Activated CD4-positive, CD25-positive, alpha-beta regulatory T cell treated with anti-CD3 and anti-CD28 coated beads, Interleukin-2, amount 50 U/mL, for 24 hours (primary cell): Measurements from ENCODE around the gene SLC25A48.

Experiments
- ATAC-seq, 2 donors: fragments of 150-1000 bp; cut with Tn5 transposase; one replicate each; pipeline ENCODE4 v1.10.0; 2021; ENCODE audit warnings: mild to moderate bottlenecking in 1 of 2, moderate library complexity in 1 of 2

The SLC25A48 gene

DNA sequence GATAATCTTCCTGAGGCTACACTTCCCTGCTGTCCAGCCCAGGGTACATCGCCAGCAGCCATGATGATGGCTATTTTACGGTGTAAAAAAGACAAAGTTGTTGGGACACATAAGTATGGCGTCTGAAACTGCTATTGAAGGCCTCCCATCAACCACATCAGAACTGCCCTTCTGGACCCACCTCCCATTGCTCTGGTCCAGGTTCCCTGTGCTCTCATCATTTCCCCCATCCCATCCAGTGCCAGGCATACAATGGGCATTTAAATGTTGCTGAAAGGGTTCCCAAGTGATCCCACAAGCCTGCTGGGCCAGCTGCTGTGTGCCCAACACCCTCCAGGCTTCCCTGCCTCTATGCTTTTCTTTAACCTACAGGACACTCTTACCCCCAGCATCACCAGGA lies 50.6 kb downstream of the SLC25A48 start:
- no peak for ATAC-seq

DNA sequence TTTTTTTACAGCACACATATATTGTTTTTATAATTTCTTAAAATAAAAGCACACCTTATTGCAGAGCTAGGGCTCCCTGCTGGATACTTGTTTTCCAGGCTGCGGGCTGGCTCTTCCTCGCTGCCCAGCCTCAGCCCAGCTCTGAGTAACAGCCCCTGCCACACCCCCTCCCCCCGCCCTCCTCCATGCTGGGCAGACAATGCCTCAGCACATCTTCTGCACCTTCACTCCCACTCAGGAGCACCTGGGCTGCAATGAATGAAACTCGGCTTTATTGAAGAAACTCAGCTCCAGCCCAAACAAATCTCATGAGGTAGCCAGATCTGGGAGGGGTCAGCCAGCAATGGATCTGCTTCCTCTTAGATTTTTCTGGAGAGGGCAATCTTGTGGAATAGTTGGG lies 51.7 kb downstream of the SLC25A48 start:
- ATAC-seq: no peak

DNA sequence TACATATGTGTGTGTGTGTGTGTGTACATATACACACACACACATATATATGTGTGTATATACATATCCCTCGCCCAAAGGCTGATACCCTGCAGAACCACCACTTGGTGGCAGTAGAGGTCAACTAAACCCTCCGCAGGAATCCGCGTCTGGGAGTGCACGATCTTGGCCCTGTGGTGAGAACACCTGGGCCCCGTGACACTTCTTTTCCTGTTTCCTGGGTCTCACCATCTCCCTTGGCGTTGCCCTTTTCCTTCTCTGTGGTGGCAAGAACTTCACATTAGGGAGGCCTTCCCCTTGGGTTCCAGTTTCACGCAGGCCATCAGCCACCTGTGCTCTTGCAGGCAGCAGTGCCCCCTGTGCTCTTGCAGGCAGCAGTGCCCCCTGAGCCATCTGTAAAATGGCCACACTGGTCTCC lies 53.0 kb downstream of the SLC25A48 start:
- ATAC-seq: peak; percentile 72 to 74

DNA sequence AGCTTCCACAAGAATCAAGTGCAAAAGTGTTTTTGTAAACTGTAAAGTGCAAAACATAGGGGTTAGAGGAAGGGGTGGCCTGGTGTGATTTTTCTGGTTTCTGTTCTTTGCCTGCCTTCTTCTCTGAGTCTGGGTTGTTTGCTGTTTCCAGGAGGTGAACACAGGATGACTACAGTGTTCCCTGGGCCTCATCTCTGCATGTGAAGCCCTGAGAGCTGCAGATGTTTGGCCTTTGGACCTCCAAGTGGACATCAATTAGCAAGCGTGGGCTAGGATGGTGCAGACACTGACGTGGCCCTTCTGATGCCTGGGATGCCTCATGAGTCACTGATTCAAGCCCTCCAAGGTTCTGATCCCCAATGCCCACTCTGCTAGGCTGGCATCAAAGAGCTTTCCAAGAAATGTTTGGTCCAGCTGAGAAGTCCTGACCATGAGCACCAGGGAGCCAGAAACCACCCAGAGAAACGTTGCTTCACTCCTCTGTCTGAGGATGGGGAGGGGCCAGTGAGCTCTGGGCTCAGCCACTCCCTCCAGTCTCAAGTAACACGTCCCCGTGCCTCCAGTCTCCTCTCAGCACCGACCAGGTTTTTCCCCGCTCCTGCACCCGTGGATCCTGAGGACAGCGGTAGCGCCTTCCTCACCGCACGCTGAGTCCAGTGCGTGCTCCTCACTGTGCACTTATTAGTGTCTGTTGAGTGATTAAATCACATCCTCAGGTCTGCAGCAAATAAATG lies 53.6 kb downstream of the SLC25A48 start:
- no peak for ATAC-seq

DNA sequence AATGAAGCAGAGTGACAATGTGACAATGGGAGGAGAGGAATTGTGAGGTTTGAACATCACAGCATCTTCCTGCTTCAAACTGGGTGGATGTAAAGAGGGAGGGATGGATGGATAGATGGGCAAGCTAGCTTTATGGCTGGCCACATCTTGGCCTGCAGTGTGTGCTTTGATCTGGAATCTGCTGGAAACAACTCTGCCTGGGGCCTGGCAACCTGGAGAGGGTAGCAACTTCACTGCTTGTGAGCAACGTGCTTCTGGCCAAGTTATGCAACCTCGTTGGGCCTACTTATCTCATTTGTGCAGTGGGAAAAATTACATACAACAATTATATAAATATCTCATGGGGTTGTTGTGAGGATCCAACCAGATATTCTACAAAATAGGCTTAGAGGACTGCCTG lies 55.8 kb downstream of the SLC25A48 start:
- ATAC-seq: no peak

DNA sequence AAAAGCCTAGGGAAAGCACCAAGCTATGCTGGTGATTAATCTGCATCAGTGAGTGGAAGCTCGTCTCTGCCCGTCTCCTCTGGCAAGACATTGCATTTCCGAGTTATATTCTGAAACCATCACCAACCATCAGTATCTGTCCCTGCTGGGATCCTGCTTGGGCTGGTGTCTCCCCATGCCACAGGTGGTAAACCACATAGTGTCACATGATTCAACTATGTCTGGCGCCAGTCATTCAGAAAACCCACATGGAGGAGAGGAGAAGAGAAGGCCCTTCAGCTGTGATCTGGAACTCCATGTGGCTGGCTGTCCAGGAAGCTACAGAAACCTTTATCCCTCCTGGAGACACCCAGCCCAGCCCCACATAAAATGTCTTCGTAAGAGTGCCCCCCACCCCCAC lies 56.4 kb downstream of the SLC25A48 start:
- ATAC-seq: peak; percentile 44 to 57

DNA sequence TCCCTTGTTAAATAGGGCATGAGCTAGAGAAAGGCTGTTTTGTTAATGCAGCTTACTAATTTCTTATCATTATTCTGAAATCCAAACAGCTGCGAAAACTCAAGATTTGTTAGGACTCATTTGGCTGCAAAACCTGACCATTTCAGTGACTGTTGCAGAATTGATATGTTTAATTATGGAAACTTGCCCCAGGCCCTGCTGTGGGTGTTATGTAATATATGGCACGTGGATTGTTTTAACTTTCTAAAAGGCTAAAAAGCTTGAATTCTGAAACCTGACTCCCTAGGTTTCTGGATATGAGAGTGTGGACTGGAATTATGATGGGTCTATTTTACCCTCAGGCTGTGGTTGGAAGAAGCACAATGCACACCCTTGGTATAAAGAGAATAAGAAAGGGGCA lies 56.8 kb downstream of the SLC25A48 start:
- ATAC-seq: no peak

DNA sequence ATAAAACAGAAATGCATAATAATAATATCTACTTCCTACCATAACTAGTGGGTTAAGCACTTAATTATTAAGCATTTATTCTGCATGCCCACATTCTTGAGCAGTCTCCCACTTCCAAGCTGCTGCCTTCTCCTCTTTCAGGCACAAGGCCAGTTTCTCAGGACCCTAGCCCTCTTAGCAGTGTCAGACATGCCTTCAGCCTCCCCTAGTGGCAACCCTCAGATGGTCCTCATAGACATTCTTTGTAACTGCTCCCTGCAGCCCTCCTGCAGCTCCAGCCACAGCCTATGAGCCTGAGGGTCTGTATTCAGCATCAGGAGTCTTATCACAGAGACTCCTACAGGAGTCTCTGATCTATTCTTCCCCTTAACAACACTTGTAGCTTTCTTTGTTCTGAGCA lies 57.3 kb downstream of the SLC25A48 start:
- ATAC-seq: no peak

DNA sequence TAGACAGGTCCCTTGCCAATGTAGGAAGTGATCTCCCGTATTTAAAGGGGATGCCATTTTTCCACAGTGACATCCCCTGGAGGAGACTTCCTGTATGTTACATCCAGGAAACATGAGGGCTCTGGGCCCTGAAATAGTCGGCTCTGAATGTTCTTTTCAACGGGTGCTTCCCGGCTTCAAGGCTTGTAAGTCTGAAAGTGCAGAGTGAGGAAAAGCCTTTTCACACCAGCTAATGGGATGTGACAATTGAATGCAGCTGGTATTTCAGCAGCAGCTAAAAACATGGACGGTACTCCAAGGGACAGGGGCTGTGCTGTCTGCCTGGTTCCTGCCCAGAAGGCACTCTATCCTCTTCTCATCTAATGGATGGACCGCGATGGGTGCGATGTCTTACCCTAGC lies 59.8 kb downstream of the SLC25A48 start:
- no peak for ATAC-seq

DNA sequence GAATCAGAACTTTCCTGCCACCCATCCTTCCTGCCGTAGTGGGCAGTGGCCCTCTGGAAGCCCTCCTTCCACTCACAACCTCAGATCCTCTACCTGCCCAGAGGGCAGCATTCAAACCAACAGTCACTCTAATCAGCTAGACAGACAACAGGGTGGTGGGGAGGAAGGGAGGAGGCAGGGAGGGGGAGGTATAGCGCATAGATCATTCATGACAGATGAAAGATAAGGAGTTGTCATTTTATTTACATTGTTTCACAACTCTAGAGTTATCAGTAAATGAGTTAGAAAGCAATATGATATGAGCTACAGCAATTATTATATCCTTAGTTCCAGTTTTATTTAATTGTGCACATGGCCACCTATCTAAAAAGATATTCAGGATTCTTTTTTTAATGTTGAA lies 60.3 kb downstream of the SLC25A48 start:
- ATAC-seq: no peak

DNA sequence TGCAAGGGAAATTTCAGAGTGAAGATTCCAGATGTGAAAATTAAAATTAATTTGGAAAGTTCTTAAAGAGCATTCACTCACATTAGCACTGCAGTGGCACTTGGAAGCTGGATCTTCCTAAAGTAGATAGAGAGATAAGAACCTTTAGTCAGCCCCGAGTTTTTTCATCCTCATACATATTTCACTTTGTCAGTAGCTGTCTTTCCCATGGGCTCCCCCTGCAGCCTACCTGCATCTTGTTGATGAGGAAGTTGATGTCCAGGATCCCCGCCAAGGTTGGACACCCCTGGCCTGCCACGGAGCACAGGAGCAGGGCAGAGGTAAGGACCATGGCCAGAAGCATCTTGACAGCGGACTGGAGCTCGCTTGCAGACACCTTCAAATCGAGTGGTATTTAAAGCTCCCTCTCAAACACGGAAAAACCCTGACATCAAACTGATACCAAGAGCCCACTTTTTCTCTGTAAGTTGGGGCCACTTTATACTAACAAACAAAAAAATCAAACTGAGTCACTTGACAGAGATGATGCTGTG lies 61.1 kb downstream of the SLC25A48 start, which contains the start of gene IL9:
Gene IL9, minus strand, starts transcription at position 368 of the 533 bp plus-strand sequence. Its CDS starts 25 bp downstream, at position 343.
- ATAC-seq: no peak

DNA sequence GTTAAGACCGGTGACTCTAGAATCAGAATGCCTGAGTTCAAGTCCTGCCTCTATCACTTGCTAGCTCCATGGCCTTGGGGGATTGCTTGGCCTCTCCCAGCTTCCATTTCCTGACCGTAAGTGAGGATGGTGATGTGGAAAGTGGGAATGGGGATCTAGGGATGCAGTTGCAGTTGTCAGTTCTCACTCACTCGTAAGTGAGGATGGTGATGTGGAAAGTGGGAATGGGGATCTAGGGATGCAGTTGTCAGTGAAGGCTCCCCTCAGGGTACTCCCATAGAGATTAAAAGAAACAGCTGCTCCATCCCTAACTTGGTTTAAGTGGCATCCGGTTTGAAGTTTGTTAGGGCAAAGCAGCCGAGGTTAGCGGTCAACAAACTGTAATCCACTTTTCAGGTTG lies 64.2 kb downstream of the SLC25A48 start:
- no peak for ATAC-seq

DNA sequence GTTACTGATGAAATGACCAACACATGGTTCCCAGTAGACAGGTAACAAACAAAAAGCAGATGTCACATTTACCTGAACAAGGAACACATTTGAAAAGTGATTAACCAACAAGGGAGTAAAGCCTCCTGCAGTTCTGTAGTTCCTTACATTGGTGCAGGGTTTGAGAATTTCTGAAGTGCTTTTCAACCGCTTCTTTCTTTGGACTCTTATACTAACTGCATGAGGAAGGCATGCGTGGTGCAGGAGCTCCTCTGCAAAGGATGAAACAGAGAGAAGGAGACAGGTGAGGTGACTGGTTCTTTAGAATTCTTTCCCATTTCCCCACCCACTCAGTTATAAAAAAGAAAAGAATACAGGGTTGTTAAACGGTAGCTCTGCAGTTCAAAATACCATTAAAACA lies 65.8 kb downstream of the SLC25A48 start:
- no peak for ATAC-seq

DNA sequence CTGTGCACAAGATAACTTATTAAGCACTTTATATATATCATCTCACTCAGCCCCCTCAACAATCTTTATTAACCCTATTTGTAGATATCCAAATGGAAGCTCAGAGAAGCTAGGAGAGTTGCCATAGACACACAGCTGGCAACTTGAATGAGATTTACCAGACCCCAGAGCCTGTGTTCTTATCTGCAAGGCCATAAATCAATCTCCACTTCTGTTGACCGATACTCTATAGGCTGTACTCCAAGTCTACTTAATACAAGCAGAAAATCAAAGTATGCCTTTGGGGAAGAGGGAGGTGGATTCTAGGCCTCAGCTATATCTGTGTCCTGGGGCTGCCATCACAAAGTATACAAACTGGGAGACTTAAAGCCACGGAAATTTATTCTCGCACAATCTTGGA lies 67.2 kb downstream of the SLC25A48 start:
- ATAC-seq: no peak

DNA sequence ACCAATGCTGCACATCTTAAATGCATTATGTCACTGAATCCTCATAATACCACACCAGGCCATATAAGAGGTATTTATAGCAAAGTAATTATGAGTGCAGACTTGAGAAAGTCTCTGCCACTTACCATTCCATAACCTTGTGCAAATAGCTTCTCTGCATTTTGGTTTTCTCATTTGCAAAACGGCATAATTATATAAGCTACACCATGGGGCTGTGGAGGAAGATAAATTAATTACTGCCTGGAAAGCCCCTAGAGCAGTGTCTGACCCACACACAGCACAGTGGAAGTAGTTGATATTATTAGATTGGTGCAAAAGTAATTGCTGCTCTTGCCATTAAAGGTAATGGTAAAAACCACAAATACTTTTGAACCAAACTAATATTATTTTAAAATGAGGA lies 70.7 kb downstream of the SLC25A48 start:
- no peak for ATAC-seq

DNA sequence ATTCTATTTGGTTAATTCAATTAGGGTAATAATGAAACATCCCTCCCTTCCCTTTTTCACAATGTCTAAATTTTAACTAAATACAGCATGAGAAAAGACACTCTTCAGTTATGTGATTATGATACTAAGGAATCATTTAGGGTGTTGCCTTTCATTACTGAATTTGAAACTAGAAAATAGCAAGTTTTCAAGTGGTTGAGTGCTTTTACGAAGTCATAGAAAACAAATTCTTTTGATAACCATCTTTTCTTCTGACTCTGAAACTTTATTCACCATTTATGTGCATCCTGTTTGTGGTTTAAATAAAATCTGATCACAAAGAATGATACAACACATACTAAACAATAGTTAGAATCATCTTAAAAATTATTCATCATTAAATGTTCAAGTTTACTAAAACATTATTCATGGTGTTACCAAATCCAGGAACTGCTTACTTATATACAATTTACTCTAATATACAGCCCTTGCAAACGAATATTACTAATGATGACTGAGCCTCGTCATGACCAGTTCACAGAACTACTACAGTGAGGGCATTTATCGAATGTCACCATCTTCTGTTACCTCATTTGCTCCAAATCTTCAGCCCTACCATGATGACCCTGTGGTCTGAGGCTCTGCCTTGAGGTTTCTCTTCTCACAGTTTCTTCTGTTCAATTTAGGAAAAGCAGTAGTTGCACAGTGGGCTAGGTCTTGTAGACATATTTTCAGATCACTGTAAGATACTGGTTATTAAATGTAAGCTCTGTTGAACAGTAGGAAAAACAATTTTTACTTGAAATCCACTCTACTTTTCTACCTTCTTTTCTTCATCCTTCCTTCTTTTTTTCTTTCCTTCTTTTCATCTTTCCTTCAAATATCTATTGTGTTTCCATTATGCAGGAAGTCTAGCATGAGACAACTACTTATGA lies 79.5 kb downstream of the SLC25A48 start:
- ATAC-seq: peak; percentile 60 to 79

DNA sequence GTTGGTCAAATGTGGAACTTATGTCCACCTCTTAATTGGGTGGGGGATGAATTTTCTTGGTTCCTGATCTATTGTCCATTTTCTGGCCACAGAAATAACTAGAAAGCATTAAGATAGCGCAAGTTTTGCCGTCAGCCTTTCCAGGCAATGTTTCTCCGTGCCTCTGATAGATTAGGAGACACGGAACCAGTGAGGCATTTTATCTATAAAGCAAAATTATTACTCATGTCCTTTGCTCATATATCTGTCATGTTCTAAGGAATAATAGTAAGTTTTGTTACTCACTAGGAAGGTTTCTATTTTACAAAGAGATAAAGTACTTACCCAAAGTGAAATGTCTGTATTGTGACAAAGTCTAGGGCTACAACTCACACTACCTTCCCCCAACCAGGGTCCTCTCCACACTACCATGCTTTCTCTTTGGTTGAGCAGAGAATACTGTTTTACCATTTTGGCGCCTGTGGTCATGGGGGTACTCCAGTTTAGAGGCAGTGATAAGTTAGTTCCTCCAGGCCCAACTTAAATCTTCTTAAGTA lies 81.1 kb downstream of the SLC25A48 start:
- peak in 1 of 2 donors; percentile 7 for ATAC-seq

DNA sequence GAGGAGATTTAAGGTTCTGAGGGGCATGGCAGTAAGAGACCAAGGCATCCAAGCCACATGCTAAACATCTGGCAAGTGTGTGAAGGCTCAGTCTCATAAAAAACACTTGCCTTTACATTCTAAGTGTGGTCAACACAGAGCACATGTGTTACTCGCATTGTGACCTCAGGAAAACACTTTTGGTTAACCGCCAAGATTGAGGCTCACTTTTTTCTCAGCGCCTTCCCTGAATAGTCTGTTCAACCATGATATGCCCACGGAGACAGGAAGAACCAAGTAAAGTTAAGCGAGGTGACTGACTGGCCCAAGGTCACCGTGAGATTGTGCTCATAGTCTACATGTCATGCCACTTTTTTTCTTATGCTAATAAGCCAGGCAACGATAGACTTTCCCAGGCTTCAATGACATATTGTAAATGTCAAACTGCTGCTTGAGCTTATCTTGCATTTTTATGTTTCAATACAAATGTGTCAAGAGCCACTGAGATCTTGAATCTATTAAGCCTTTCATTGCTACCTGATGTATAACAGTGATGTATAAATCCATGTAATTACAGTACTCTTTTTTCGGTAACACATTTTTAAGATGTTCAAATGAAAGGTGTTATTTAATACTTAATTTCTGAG lies 82.3 kb downstream of the SLC25A48 start:
- ATAC-seq: no peak

DNA sequence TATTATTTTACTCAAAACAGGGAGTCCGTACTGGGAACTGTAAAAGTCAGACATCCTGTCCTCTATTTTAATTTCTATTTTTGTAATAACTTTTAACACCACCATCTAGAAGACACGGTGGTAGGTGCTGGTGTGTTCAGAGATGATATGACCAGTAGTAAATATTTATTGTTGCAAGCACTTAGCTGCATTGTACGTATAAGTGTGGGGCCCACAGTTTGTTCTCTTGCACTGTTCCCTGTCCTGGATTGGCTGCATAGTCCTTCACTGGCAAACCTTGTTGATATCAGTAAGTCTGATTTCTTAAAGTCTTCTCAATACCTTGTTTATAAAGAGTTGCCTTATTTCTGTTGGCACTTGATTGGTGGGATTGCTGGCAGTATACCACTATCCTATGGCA lies 85.7 kb downstream of the SLC25A48 start:
- ATAC-seq: no peak

DNA sequence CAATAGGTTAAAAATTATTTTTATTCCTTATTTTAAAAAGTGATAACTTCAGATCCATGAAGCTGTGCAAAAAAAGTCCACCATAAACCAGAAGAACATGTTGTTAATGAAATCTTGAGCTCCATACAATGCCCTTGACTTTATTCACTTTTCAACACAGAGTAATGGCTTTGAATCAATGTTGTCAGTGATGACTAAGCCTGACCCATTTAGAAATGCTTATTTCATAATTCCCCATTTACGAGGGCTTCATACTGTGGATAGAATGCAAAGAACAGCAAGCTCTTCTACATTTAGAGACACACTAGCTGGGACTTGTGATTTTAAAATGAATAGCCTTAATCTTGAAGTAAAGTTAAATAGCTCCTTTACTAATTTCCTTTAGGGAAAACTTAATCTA lies 86.9 kb downstream of the SLC25A48 start:
- ATAC-seq: no peak

DNA sequence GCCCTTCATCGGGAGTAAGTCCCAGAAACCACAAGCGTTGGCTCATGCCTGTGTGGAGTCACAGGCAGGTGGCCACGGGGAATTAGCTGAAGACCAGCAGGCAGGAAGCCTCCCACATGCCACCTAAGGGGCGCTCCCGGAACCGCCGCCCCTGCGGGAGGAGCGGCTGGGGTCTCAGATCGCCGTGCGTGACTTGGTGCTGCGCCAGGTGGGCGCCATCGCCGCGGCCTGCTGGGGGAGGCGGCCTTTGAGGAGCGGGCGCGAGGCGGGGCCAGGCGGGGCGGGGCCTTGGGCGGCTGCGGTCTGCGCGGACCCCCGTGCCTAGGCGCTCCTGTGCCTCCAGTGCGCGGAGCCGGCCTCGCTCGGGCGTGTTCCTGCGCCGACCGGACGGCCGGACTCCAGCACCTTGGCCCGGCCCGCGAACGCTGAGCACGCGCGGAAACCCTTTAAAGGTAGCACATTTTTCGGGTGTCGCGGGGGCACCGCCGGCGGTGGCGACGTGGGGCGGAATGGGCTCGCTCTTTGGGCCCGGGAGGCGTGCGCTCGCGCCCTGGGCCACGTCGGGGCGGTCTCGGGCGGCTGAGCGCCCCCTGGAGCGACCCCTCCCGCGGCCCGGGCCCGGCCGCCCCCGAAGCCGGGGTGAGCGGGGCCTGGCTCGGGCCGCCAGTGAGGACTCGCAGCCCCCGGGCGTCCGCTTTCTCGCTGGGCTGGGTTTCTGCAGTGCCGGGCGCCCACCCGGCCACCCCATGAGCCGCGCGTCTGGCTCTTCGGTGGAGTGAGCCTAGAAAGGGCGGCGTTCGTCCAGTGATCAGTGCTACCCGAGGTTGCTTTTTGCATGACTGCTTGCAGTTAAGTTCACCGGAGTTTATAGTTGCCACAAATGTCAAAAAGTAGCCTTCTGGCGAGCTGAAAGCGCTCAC lies 95.8 kb downstream of the SLC25A48 start:
- no peak for ATAC-seq

DNA sequence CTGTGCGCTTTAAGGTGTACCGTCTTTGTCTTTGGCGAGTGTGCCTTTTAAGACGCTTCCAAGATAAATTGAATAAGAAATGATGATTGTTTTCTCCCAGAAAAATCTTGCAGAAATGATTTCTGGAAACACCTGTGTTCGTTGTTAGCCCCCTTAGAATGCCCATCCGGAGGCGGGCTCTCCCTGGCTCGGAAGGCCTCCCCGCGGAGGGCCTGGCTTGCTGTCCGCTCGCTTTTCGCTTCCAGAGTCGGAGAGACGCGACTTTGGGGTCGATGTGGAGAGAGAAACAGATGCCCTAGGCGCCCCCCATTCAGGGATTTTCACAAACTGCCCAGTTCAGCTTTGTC lies 96.5 kb downstream of the SLC25A48 start:
- ATAC-seq: no peak
